Activated naive CD4-positive, alpha-beta T cell treated with anti-CD3 and anti-CD28 coated beads, Interleukin-2, amount 50 U/mL, for 72 hours (primary cell): ENCODE results near the gene AHDC1. TPM values are rescaled to one million over a fixed set of nuclear protein-coding genes. Genes with fewer than 3 reads are reported as not detected.

ENCODE experiments used
- ATAC-seq, 2 donors: fragments of 150-1000 bp; cut with Tn5 transposase; 2 replicates each; pipeline ENCODE4 v1.10.0; 2021; ENCODE audit warnings: mild to moderate bottlenecking in 2 of 2, moderate library complexity in 2 of 2
- DNase-seq, 2 donors: peaks; one replicate each; pipeline ENCODE4 v3.0.0; 2021 to 2022; ENCODE audit warnings: low spot score in 2 of 2
- H3K27ac Mint-ChIP-seq, 2 donors: one replicate each; pipeline ENCODE4 v1.8.0; 2022; ENCODE audit warnings: mild to moderate bottlenecking in 2 of 2, mixed read lengths in 2 of 2
- H3K36me3 Mint-ChIP-seq, 2 donors: one replicate each; pipeline ENCODE4 v1.8.0; 2022; ENCODE audit warnings: mixed read lengths in 2 of 2
- H3K9me3 Mint-ChIP-seq, 2 donors: one replicate each; pipeline ENCODE4 v1.8.0; 2022; ENCODE audit warnings: mixed read lengths in 2 of 2
- total RNA-seq, 2 donors: library from RNA; stranded (reverse); gene quantifications; one replicate each; pipeline ENCODE4 v1.2.3, GENCODE V29; 2022

AHDC1 gene
- total RNA-seq, 2 donors from 2014 or later = 12.8 to 16.5 TPM

DNA sequence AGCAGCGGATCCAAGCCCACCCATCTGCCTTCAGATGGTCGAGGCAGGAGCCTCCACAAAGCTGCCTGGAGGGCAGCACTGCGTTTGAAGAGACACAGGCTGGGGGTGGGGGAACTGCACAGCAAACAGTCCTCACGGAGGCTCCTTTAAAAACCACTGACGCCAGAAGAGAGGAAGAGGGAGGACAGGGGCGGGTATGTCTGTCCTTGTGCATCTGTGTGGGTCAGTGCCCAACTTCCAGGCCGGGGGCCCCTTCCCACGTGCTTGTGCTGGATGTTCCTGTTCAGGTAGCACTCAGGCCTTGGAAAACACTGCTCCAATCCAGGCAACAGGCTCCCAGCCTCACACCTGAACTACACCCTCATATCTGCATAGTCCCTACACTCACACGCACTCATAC, 7.7 kb downstream of the AHDC1 start:
- no peaks in the 10 kb centered on the region for H3K9me3 Mint-ChIP-seq
- no peak overlapping the region for H3K27ac Mint-ChIP-seq
- DNase-seq (no peak), ATAC-seq (no peak)
- no peaks in the 10 kb centered on the region for H3K36me3 Mint-ChIP-seq

DNA sequence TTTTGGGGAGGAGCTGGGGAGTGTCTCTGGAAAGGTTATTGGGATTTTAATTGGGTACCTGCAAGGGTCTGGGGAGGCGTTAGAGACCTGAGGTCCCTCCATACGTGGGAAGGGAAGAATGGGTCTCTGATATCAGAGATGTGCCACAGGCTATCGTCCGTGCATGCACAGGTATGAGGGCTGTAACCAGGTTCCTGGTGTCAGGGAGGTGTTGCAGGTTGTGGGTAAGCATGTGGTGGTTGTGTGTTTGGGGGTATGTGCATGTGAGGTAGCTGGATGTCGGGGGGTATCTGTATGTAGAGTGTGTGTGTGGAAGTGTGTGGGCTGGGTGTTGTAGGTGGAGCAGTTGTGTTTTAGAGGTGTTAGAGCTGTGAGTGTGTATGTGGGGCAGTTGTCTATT, 8.3 kb downstream of the AHDC1 start:
- Mint-ChIP-seq H3K9me3 (no peaks in the 10 kb centered on the region), H3K36me3 (no peaks in the 10 kb centered on the region), H3K27ac (no peak overlapping the region)
- no peak for ATAC-seq
- no peak for DNase-seq

DNA sequence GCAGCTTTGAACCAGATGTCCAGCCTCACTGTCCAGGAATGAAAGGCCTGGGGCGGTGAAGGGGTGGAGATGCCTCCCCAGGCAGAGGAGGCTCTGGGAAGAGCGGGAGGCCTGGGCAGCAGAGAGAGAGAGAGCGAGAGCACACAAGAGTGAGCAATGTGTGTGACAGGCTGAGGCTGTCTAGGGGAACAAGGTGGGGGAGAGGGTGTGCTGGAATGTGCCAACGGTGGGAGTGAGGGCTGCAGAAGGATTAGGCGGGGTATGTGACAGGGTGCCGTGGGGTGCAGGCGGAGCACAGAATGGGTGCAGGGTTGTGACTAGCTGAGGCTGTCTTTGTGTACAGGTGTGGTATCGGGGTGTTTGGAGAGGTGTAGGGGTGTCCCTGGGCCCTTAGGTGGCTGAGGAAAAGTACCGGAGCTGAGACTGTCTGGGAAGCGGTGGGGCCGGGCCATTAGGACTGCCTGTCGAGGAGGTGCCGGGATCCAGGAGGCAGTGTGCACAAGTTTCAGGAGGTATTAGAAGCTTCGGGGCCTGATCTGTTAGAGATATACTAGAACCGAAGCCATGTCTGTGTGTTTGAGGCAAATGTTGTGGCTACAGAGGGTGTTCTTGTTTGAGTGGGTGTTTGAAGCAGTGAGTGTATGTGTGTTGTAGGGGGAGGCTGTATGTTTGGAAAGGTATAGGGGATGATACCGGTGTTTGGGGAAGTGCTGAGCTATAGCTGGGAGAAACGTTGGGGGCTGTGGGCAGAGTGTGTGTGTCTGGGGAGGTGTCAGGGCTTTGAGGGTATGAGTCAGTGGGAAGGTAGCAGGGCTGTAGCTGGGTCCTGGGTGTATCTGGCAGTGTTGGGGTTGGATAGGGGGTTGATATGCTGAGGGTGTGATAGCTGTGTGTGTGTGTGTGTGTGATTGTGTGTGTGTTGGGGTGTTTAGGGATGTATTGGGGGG, 9.1 kb downstream of the AHDC1 start:
- H3K36me3 Mint-ChIP-seq = no peaks in the 10 kb centered on the region
- H3K27ac Mint-ChIP-seq = no peak overlapping the region
- no peak for DNase-seq

DNA sequence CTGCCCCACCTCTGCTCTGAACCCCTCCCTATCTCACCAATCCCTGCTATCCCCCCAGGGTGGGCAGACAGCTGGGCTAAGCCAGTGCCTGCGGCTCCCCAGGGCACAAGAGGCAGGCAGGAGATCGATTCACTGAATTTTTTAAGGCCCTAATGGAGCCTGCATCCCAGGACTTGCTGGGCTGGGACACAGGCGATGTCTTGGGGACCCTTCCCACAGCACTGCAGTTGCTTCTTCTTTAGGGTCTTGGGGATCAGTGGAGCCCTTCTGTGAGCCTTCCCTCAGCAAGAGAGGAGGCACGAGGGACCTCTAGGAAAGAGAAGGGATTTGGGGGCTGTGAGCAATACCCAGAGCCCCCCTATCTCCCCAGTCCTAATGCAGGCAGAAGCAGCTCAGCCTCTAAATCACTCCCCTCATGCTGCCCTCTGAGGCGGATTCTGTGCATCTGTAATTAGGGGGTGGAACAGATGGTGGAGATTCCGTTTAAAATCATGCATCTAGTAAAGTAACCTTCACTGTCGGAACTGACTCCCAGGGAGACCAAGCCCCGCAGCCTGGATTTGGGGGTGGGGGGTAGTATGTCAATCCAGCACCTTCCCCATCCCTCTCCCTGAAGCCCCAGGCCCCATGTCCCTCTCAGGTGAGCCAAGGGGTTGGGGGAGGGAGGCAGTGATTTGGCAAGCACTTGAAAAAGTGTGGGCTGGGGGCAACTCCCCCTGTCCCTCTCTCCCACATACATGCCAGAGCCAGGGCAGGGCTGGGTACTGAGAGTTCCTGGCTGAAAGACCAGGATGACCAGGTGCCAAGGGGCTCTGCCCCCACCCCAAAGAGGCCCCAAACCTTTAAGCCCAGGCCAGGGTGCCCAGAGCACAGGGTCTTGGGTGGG, 10.0 kb downstream of the AHDC1 start:
- DNase-seq (no peak), ATAC-seq (no peak)
- no peaks in the 10 kb centered on the region for H3K9me3 Mint-ChIP-seq
- H3K27ac Mint-ChIP-seq = peak overlapping the region in 1 of 2 donors; percentile 13
- H3K36me3 Mint-ChIP-seq = no peaks in the 10 kb centered on the region

More for the DNA sequence above, 9.1 kb downstream of the AHDC1 start:
- no peaks in the 10 kb centered on the region for H3K9me3 Mint-ChIP-seq
- ATAC-seq = peak; percentile 59 to 75

DNA sequence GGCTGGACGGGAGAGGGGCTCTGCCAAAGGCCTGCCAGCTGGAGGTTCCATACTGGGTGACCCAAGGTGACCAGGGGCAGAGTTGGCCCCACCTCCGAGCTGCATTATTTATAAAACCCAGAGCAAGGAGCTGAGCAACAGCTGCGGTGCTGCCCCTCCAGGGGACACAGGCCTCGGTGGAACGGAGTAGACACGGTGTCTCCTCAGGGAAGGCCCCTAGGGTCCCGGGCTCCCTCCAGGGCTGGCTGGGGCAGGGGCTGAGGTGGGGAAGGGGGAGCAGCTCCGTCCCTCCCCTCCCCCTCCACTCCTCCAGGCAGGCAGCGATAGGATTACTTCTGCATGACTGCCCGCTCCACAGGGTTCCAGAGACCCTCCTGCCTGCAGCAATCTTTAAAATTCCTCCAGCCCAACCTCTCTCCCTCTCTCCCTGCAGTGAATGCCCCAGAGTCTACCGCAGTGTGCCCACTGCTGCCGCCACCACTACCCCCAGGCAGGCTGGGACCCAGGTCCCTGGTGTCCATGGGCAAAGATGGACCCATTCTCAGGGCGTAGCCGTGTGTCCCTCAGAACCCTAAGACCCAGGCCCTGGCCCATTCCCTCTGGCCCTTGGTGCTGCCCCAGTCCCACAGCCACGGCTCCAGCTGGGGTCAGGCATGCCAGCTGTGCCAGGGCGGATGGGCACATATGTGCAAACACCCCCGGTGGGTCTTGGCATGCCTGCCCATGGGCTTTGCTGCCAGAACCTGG, 10.8 kb downstream of the AHDC1 start:
- no peak for DNase-seq
- Mint-ChIP-seq H3K27ac (no peak overlapping the region), H3K9me3 (no peaks in the 10 kb centered on the region), H3K36me3 (no peaks in the 10 kb centered on the region)
- ATAC-seq = no peak

DNA sequence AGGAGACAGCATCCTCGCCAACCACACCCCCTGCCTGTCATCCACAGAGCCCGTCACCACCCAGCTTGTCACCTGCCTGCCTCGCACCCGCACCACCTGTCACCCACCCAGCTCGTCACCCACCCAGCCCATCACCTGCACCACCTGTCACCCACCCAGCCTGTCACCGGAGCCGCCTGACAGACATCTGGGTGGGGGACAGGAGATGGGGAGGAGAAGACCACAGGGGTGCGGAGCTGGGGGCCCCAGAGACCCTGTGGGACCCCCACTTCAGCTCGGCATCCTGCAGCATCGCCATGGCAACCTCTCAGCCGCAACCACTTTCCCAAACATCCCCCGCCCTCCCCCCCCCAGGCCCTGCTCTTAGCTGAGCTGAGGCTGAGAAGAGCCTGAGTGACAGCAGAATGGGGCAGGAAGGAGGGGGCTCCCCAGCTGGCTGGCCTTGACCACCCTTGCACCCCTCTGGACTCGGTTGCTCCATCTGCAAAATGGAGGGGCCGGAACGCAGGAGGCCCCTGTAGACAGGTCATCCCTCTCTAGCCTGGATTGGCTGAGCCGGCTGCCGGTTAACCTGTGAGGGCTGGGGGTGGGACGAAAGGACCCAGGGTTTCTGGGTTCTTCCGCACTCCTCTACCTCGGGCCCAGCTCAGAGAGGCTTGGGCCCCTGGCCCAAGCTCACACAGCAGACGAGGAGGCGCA, 11.6 kb downstream of the AHDC1 start:
- no peak for DNase-seq
- ATAC-seq = no peak
- no peak overlapping the region for H3K27ac Mint-ChIP-seq
- H3K9me3 Mint-ChIP-seq = no peaks in the 10 kb centered on the region
- H3K36me3 Mint-ChIP-seq = no peaks in the 10 kb centered on the region

DNA sequence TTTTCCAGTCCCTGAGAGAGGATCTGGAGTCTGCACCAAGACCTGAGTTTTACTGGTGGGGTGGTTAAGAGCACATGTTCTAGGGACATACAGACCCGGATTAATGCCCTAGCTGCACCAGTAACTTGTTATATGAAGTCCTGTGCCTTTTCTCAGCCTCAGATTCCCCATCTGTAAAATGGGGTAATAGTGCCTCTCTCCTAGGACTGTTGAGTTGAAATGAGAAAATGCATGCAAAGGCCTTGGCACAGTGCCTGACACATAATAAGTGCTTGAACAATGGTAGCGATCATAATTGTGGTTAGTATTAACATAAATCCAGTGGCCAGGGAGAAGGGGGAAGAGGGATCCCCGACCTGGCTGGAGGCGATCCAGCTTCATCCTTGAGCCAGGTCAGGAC, 12.3 kb downstream of the AHDC1 start:
- DNase-seq = no peak
- H3K9me3 Mint-ChIP-seq = no peaks in the 10 kb centered on the region
- H3K27ac Mint-ChIP-seq = no peak overlapping the region
- no peak for ATAC-seq
- no peaks in the 10 kb centered on the region for H3K36me3 Mint-ChIP-seq

DNA sequence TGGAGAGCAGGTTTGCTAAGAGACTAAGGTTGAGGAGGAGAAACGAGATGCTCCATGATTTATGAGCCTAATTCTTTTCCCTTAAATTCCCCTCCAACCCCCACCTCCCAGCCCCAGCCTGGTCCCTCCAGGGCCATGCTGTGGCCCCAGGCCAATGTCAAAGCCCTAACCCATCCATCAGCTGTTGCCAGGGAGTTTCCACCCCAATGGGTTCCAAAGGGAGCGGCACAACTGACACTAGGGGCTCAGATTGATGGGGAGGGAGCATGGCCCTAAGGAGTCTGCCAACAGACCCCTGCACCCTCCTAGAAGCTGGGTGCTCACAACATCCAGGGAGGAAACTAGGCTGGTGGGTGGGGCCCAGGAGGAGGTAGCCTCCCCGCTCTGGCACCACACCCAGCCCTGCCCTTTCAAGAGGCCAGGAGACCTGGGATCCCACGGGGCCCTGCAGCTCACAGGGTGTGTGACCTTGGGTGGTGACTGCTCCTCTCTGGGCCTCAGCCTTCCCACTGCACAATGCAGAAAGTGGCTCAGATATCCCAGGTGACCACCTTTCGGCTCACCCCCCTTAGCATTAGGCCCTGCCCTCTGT, 12.9 kb downstream of the AHDC1 start:
- Mint-ChIP-seq H3K36me3 (no peaks in the 10 kb centered on the region), H3K27ac (no peak overlapping the region), H3K9me3 (no peaks in the 10 kb centered on the region)
- DNase-seq (no peak), ATAC-seq (no peak)

DNA sequence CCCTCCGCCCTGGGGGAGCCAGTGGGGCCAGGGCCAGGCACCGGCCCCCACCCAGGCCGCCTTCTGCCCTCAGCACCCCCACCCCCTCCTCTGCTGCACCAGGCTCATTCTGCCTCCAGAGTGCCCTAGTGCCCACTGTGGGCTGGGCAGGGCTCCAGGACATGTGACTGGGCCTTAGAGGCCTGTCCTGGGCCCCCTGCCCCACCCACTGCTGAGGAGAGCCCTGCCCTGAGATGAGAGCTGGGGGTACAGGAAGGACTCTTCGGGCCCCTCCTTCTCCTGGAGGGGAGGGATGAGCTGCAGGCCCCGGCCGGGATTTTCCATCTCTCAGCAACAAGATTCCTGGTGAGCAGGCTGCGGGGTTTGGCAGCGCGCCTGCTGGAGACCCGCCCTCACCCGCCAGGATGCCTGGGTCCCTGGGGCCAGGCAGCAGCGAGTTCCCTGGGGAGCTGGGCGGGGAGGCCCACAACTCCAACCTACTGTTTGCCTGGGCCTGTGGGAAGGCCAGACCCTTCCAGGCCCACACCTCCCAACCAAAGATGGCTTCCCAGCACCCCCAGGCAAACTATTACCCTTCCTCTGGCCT, 14.0 kb downstream of the AHDC1 start:
- H3K36me3 Mint-ChIP-seq = no peaks in the 10 kb centered on the region
- H3K27ac Mint-ChIP-seq = no peak overlapping the region
- DNase-seq (no peak), ATAC-seq (no peak)
- no peaks in the 10 kb centered on the region for H3K9me3 Mint-ChIP-seq

DNA sequence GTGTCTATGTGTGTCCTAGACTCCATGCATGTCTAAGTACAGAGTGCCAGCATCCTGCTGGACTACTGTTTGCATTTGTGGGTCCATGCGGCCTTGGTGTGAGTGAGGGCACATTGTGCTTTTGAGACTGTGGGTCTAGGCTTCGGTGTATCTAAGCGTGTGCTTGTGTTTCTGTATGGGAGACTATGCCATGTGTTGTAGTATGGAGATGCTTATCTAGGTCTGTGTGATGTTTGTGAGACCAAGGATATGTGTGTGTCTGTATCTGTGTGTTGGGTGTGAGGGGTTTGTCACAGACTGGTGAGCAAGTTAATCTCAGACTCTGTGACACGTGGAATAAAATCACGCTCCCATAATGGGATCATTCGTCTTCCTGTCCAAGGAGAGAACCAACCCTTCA, 14.5 kb downstream of the AHDC1 start:
- H3K36me3 Mint-ChIP-seq = no peaks in the 10 kb centered on the region
- ATAC-seq = no peak
- no peaks in the 10 kb centered on the region for H3K9me3 Mint-ChIP-seq
- no peak overlapping the region for H3K27ac Mint-ChIP-seq
- no peak for DNase-seq

DNA sequence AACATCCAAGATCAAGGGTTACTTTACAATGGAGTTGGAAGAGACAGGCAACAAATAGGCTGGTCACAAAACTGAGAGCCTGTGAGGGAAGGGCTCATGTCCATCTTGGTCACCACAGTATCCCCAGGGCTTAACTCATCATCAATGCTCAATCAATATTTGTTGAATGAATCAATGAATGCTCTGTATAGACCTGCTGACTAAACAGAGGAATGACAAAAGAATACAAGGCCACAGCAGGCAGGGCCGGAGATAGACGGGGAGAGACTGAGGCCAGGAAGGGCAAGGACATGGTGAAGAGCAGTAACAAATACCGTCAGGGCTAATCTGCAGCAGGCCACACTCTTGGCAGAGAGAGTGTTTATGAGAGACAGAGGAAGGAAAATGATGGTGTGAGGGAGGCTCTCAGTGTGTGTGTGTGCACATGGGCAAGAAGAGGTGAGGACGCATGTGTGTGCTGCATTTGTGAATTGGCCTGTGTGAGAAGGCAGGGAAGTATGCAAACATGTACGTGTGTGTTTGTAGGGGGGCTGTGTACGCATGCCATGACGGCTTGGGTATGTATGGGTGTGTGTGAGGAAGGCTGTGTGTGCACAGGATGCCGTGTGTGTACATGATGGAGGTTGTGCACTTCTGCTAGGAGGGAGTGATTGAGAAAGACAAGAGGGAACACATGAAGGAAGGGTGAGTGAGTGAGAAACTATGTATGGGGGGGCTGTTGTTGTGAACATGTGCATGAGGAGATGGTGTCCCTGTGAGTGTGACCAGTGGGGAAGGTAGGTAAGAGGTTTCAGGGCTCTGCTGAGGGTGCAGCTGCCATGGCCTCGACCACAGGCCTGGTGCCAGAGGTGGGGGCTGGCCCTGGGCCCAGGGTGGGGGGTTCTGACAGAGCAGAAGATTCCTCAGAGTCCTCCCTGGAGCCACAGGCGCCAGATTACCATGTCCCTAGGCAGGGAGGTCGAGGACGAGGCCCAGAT, 15.4 kb downstream of the AHDC1 start:
- Mint-ChIP-seq H3K27ac (no peak overlapping the region), H3K36me3 (no peaks in the 10 kb centered on the region), H3K9me3 (no peaks in the 10 kb centered on the region)
- ATAC-seq (no peak), DNase-seq (no peak)

DNA sequence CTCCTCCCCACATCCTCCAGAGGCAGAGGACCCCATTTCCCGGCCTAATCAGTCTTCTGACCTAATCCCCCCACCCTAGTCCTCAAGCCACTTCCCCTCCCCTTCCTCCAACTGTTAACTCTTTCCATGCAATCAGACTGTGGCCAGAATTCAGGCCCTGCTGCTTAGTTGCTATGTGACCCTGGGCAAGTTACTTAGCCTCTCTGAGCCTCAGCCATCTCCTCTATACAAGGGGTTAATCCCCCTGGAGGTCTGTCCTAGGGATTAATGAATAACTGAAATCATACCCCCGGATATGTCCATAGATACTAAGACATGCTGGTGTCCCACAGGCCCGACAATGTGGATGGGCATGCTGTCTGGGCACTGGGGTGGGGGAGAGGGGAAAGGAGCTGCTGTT, 18.3 kb downstream of the AHDC1 start:
- no peak for DNase-seq
- ATAC-seq = no peak
- no peaks in the 10 kb centered on the region for H3K36me3 Mint-ChIP-seq
- H3K27ac Mint-ChIP-seq = peak overlapping the region in 1 of 2 donors; percentile 7
- H3K9me3 Mint-ChIP-seq = no peaks in the 10 kb centered on the region

DNA sequence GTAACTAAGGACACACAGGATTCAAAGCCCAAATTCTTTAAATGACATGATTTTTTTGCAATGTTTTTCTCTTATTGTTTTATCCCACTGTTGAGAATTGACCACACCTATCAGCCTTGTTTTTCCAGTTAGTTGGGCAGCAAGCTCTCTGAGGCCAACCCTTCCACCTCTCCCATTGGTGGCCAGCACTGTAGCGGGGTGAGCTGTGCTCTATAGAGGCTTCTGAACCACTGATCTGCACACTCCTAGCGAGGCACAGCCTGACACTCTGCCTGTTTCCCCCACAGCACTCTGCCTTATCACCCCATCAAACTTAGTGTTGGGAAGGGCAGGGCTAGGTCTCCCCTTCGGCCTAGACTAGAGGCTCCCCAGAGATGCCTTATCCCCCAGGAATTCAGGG, 19.5 kb downstream of the AHDC1 start:
- ATAC-seq = no peak
- Mint-ChIP-seq H3K27ac (no peak overlapping the region), H3K36me3 (no peaks in the 10 kb centered on the region), H3K9me3 (no peaks in the 10 kb centered on the region)
- no peak for DNase-seq

DNA sequence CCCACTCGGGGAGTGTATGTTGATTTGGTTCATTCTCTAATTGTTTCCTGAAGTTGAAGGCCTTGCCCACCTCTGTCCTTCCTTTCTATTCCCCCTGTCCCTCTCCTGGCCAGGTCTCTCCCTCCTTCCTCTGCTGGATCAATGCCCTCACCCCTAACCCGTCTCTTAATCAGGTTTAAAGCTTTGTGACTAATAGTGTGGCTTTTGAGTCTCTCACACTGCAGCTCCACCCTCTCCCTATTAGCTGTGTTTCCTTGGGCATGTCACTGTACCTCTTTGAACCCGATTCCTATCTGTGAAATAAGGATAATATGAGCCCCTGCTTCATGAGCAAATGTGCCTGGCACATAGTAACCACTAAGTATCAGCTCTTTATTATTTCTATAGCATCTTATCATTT, 20.5 kb downstream of the AHDC1 start:
- ATAC-seq (no peak), DNase-seq (no peak)
- Mint-ChIP-seq H3K36me3 (no peaks in the 10 kb centered on the region), H3K9me3 (no peaks in the 10 kb centered on the region), H3K27ac (peak overlapping the region in 1 of 2 donors; percentile 22)

DNA sequence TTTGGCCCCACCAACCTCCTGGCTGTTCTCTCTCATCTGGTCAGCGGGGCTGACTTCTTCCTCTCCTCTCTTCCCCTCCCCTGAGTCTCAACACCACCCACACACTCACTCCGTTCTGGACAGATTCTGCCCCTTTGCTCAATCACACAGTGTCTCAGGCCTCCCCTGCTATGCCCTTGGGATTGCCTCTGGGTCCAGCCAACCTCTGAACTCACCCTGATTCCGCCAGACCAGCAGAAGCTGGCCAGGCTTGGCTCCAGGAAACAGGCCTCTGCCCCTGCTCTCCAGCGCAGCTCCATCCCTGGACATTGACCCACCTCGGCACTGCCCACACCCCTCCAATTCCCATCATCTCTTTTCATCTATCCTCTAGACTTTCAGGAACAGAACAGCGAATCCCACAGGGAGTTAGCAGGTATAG, 22.1 kb downstream of the AHDC1 start:
- no peak for ATAC-seq

More for the DNA sequence above, 22.1 kb downstream of the AHDC1 start:
- Mint-ChIP-seq H3K9me3 (no peaks in the 10 kb centered on the region), H3K27ac (no peak overlapping the region), H3K36me3 (no peaks in the 10 kb centered on the region)
- DNase-seq = no peak
